ENCODE measurements around the gene ERC2. TPM values are rescaled to one million over a fixed set of nuclear protein-coding genes. Genes with fewer than 3 reads are reported as not detected.

Gene ERC2
- total and polyA plus RNA-seq, 2 of the 13 experiments (the other 11 are each of a cell fraction or from before 2014, with no cell fraction given), result 0.16 to 0.22 TPM

DNA sequence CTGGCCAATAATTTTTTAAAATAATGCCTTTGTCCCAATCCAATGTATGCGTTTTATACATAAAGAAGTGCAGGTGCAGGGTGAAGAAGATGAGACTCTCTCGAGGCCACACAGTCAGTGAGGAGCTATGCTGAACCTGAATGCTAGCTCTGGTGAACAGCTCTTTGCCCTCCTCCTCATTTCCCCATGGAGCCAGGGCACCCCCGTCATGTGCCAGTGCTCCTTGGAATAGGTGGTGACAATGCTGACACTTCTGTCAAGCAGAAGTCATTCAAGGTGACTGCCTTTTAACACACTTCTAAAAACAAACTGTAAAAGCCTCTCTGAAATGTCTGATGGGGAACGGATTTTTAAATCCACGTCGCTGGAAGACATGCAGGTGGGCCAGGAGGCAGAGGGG is 818.7 kb downstream of the ERC2 start:
- Histone ChIP-seq H3K4me2 (ENCODE audit: low read depth, low read length) (no peak overlapping the region), H3K4me3 (replicated peaks in 1 of 3; ENCODE audit: insufficient read depth in 1 of 3, low read depth in 2 of 3, low read length in 3 of 3) (no peak overlapping the region), H3K79me2 (ENCODE audit: insufficient read depth, low read length) (no peaks in the 10 kb centered on the region), H3K9ac (ENCODE audit: insufficient read depth, low read depth, low read length) (no peak overlapping the region), H3K9me3 (ENCODE audit: low read length) (no peaks in the 10 kb centered on the region), H2AFZ (ENCODE audit: low read length) (no peak overlapping the region), H3K36me3 (replicated peaks in 1 of 2; ENCODE audit: control insufficient read depth in 1 of 2, insufficient read depth in 2 of 2, low read length in 2 of 2) (no peaks in the 10 kb centered on the region), H3K4me1 (ENCODE audit: insufficient read depth, low read length) (no peaks in the 10 kb centered on the region), H3K27me3 (ENCODE audit: control insufficient read depth in 1 of 2, insufficient read depth in 2 of 2, low read length in 2 of 2) (peaks cover 0 to 6% of the 10 kb centered on the region in 2 experiments; a peak in 2 of 5 replicates), H3K27ac (ENCODE audit: extremely low read length, insufficient read depth, low read length) (no peak overlapping the region), H4K20me1 (ENCODE audit: insufficient read depth, low read length) (no peaks in the 10 kb centered on the region)
- POLR2A ChIA-PET, result no interaction called here
- ATAC-seq, result no peak
- intact Hi-C loops (cut with micrococcal nuclease; ENCODE audit: unreplicated experiment), result no loop called here
- CTCF ChIA-PET (ENCODE audit: low intra/inter-chr PET ratio, low total read pairs), result no interaction called here
- TF ChIP-seq ZNF761 (CRISPR knock-in tag; conservative IDR thresholded peaks at IDR 0.05) (no peak), ZNF589 (CRISPR knock-in tag; conservative IDR thresholded peaks at IDR 0.05) (no peak)
- in situ Hi-C loops (cut with HindIII; ENCODE audit: extremely low pct_ligation_motif_present, low pct_unique_long_range_greater_than_20kb), result no loop called here
- no peak for DNase-seq (ENCODE audit: low spot score)
- BruUV-seq (replicated peaks), result no TSS peak
- FAIRE-seq, result no peak
- WGBS (ENCODE audit: low lambda C conversion rate), result 11% methylated on average over 6 of the region's 6 CpGs

DNA sequence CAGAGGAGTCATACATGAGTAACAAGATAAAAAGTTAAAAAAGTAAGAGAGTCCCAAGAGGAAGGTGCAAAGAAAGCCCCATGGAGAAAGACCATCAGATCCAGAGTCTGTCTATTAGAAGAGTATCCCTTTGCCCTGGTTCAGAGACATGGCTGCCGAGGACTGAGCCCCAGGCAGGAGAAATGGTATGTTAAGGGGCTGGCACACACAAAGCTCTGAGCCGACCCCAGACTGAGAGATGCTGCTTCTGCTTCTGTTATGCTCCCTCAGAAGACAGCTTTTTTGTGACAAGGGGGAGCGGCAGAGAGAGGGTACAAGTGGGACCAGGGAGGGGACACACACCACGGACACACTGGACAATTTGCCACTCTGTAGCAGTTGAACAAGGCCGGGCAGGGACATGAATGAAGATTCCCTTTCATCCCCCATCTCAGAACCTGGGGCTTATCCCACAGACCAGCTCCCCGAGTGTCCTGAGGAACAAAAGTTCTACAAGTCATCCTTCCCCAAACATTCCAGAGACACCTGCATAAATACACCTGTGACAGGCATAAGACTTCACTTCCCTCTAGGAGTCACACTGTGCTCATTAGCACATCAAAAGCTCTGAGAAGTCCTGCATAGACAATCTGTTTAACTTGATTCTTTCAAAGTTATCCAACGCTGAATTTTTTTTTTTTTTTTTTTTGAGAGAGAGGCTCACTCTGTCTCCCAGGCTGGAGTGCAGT is 819.5 kb downstream of the ERC2 start:
- ATAC-seq, result no peak
- in situ Hi-C loops (cut with HindIII; ENCODE audit: extremely low pct_ligation_motif_present, low pct_unique_long_range_greater_than_20kb) (no loop called here), intact Hi-C loops (cut with micrococcal nuclease; ENCODE audit: unreplicated experiment) (no loop called here)
- no peak overlapping the region for H2AFZ ChIP-seq (ENCODE audit: low read length)
- H3K4me1 ChIP-seq (ENCODE audit: insufficient read depth, low read length), result no peaks in the 10 kb centered on the region
- H3K36me3 ChIP-seq (replicated peaks in 1 of 2; ENCODE audit: control insufficient read depth in 1 of 2, insufficient read depth in 2 of 2, low read length in 2 of 2), result no peaks in the 10 kb centered on the region
- TF ChIP-seq IRX3 (CRISPR knock-in tag; IDR thresholded peaks at IDR 0.05; ENCODE audit: borderline replicate concordance, low read depth), result no peak
- TF ChIP-seq ZIK1 (CRISPR knock-in tag; IDR thresholded peaks at IDR 0.05; ENCODE audit: borderline replicate concordance, low read depth), result no peak
- TF ChIP-seq ZNF430 (CRISPR knock-in tag; IDR thresholded peaks at IDR 0.05), result no peak
- no peak for TF ChIP-seq ZZZ3 (CRISPR knock-in tag; IDR thresholded peaks at IDR 0.05; ENCODE audit: borderline replicate concordance)
- no peak for TF ChIP-seq ZNF317 (CRISPR knock-in tag; IDR thresholded peaks at IDR 0.05)
- no peak for TF ChIP-seq SRY (CRISPR knock-in tag; IDR thresholded peaks at IDR 0.05)
- TF ChIP-seq PHF21A (CRISPR knock-in tag; IDR thresholded peaks at IDR 0.05), result no peak
- no peak for TF ChIP-seq NKX3-1 (CRISPR knock-in tag; IDR thresholded peaks at IDR 0.05)
- H3K79me2 ChIP-seq (ENCODE audit: insufficient read depth, low read length), result no peaks in the 10 kb centered on the region
- DNase-seq (ENCODE audit: low spot score), result no peak
- WGBS (ENCODE audit: low lambda C conversion rate), result 6% methylated on average over 6 of the region's 7 CpGs
- ChIA-PET CTCF (ENCODE audit: low intra/inter-chr PET ratio, low total read pairs) (no interaction called here), POLR2A (no interaction called here)
- H3K4me2 ChIP-seq (ENCODE audit: low read depth, low read length), result no peak overlapping the region
- no peak overlapping the region for H3K9ac ChIP-seq (ENCODE audit: insufficient read depth, low read depth, low read length)
- H3K27me3 ChIP-seq (ENCODE audit: control insufficient read depth in 1 of 2, insufficient read depth in 2 of 2, low read length in 2 of 2), result peaks cover 0 to 6% of the 10 kb centered on the region in 2 experiments; a peak in 2 of 5 replicates
- no peaks in the 10 kb centered on the region for H3K9me3 ChIP-seq (ENCODE audit: low read length)
- FAIRE-seq, result no peak
- H4K20me1 ChIP-seq (ENCODE audit: insufficient read depth, low read length), result no peaks in the 10 kb centered on the region
- H3K27ac ChIP-seq (ENCODE audit: extremely low read length, insufficient read depth, low read length), result no peak overlapping the region
- H3K4me3 ChIP-seq (replicated peaks in 1 of 3; ENCODE audit: insufficient read depth in 1 of 3, low read depth in 2 of 3, low read length in 3 of 3), result no peak overlapping the region
- no TSS peak for BruUV-seq (replicated peaks)
